Keratinocyte (primary cell): Measurements from ENCODE around the gene ARHGAP24. TPM values are rescaled to one million over a fixed set of nuclear protein-coding genes. Genes with fewer than 3 reads are reported as not detected.

Experiments used
- DNase-seq: peaks from one replicate; pipeline ENCODE4 v3.0.0-alpha.2; 2011; ENCODE audit warnings: low read depth, missing footprints, low spot score
- FAIRE-seq: peaks from 2 replicates; lab custom pipeline; 2011; peaks lifted over from hg19 to GRCh38; lab: Jason Lieb, UNC
- H2AFZ ChIP-seq: 2 replicates; pipeline ENCODE4 v1.6.0; 2012; ENCODE audit warnings: low read length, control low read depth, inconsistent platforms; ENCODE audit not compliant: control insufficient read depth
- H3K27ac ChIP-seq: 2 replicates; pipeline ENCODE4 v1.5.1; 2011; ENCODE audit warnings: low read length; ENCODE audit not compliant: control insufficient read depth, insufficient read depth
- H3K27me3 ChIP-seq: 3 replicates; pipeline ENCODE4 v1.6.0; 2011; ENCODE audit warnings: low read length; ENCODE audit not compliant: control insufficient read depth, insufficient read depth; ENCODE audit errors: extremely low read depth
- H3K36me3 ChIP-seq, 2 experiments: 2 replicates in 1 of 2; 3 replicates in 1 of 2; pipeline ENCODE4 v1.5.1; 2011; ENCODE audit warnings: low read length in 2 of 2, mild to moderate bottlenecking in 1 of 2; ENCODE audit not compliant: control insufficient read depth in 2 of 2, insufficient read depth in 2 of 2; ENCODE audit errors: extremely low read depth in 1 of 2
- H3K4me1 ChIP-seq: 3 replicates; pipeline ENCODE4 v1.5.1; 2011; ENCODE audit warnings: low read length; ENCODE audit not compliant: control insufficient read depth, insufficient read depth; ENCODE audit errors: extremely low read depth
- H3K4me2 ChIP-seq: 3 replicates; pipeline ENCODE4 v1.6.0; 2011; ENCODE audit warnings: low read depth, low read length; ENCODE audit not compliant: control insufficient read depth, insufficient read depth; ENCODE audit errors: extremely low read depth
- H3K4me3 ChIP-seq, 3 experiments: fragments of 200-600 bp in 1 of 3; sonication (generic) in 1 of 3; 2 replicates in 2 of 3; 3 replicates in 1 of 3; pipeline ENCODE4 v1.5.1; 2011 to 2016; ENCODE audit warnings: low read length in 3 of 3, mild to moderate bottlenecking in 3 of 3, control low read depth in 2 of 3, inconsistent platforms in 1 of 3, low read depth in 1 of 3, mixed read lengths in 1 of 3, mixed run types in 1 of 3, moderate library complexity in 1 of 3; ENCODE audit not compliant: control insufficient read depth in 2 of 3, insufficient read depth in 2 of 3; ENCODE audit errors: extremely low read depth in 1 of 3
- H3K79me2 ChIP-seq: 2 replicates; pipeline ENCODE4 v1.6.0; 2012; ENCODE audit warnings: low read length; ENCODE audit not compliant: control insufficient read depth, insufficient read depth
- H3K9ac ChIP-seq: 3 replicates; pipeline ENCODE4 v1.6.0; 2011; ENCODE audit warnings: low read length; ENCODE audit not compliant: control insufficient read depth, insufficient read depth; ENCODE audit errors: extremely low read depth
- H3K9me1 ChIP-seq: 3 replicates; pipeline ENCODE4 v1.6.0; 2011; ENCODE audit warnings: low read length; ENCODE audit not compliant: control insufficient read depth, insufficient read depth; ENCODE audit errors: extremely low read depth
- H3K9me3 ChIP-seq: 2 replicates; pipeline ENCODE4 v1.5.1; 2012; ENCODE audit warnings: low read depth, low read length; ENCODE audit not compliant: control insufficient read depth
- H4K20me1 ChIP-seq: 3 replicates; pipeline ENCODE4 v1.6.0; 2011; ENCODE audit warnings: low read length; ENCODE audit not compliant: control insufficient read depth, insufficient read depth; ENCODE audit errors: extremely low read depth
- CTCF ChIP-seq, 3 experiments: IDR thresholded peaks in 1 of 3; conservative IDR thresholded peaks in 1 of 3; optimal IDR thresholded peaks in 1 of 3; 2 replicates in 2 of 3; 3 replicates in 1 of 3; pipeline versions ENCODE3 to v1.5.1; 2011; ENCODE audit warnings: low read length in 3 of 3, mild to moderate bottlenecking in 3 of 3, moderate library complexity in 2 of 3, control low read depth in 1 of 3, inconsistent platforms in 1 of 3; ENCODE audit not compliant: insufficient read depth in 2 of 3; ENCODE audit errors: extremely low read depth in 1 of 3
- EZH2 ChIP-seq: IDR thresholded peaks from one replicate; pipeline ENCODE4 v1.6.1; 2012; ENCODE audit warnings: inconsistent platforms, mild to moderate bottlenecking, low read length, moderate library complexity
- dilution Hi-C: fragments of 300-500 bp; cut with MboI; formaldehyde crosslinking; loops from one replicate; pipeline ENCODE4 v1.7.0; 2020; ENCODE audit warnings: low sequenced_read_pairs; ENCODE audit not compliant: extremely low pct_ligation_motif_present
- polyA plus RNA-seq, 5 experiments: library from polyadenylated mRNA; depleted of rRNA in 3 of 5; stranded (reverse) in 3 of 5; stranded (forward) in 1 of 5; unstranded in 1 of 5; fragments of >200 nt; gene quantifications; 1 replicate in 1 of 5; 2 replicates in 3 of 5; 3 replicates in 1 of 5; pipeline versions ENCODE4 v1.2.1 to v1.2.3, GENCODE V29; 2011 to 2012; ENCODE audit warnings: missing spikeins in 2 of 5, low read depth in 1 of 5, low replicate concordance in 1 of 5

Gene ARHGAP24
- polyA plus RNA-seq, 1 donor (not counting 4 experiments of a cell fraction or from before 2014, with no cell fraction given): 0.87 TPM

- no peaks in the 10 kb centered on the region for H3K27me3 ChIP-seq
- TF ChIP-seq EZH2 (no peak), CTCF (optimal IDR thresholded peaks at IDR 0.05 in 1 of 3, IDR thresholded peaks at IDR 0.05 in 1 of 3, conservative IDR thresholded peaks at IDR 0.05 in 1 of 3; ENCODE audit: extremely low read depth in 1 of 3, insufficient read depth in 2 of 3, low read length in 3 of 3) (no peak)
- no peak overlapping the region for H3K27ac ChIP-seq
- peak overlapping the region; percentile 88 for H2AFZ ChIP-seq
- H3K79me2 ChIP-seq: no peaks in the 10 kb centered on the region
- no peaks in the 10 kb centered on the region for H4K20me1 ChIP-seq
- H3K4me2 ChIP-seq: peak overlapping the region; percentile 63
- peaks cover 4% of the 10 kb centered on the region for H3K4me1 ChIP-seq
- peak overlapping the region; percentile 56 to 67 (median 62) for H3K4me3 ChIP-seq
- no peaks in the 10 kb centered on the region for H3K9me3 ChIP-seq
- dilution Hi-C loops: no loop called here
- no peaks in the 10 kb centered on the region for H3K9me1 ChIP-seq
- H3K36me3 ChIP-seq: no peaks in the 10 kb centered on the region
- FAIRE-seq (no peak), DNase-seq (no peak)
- H3K9ac ChIP-seq: no peak overlapping the region
These were observed 594 bp upstream of the ARHGAP24 start for GRCh38 chr4:85474356-85474755.

- DNase-seq: no peak
- no peak overlapping the region for H3K27ac ChIP-seq
- H3K4me1 ChIP-seq: peaks cover 4% of the 10 kb centered on the region
- H3K9me1 ChIP-seq: no peaks in the 10 kb centered on the region
- H3K4me2 ChIP-seq: peak overlapping the region; percentile 65
- dilution Hi-C loops: no loop called here
- H3K9ac ChIP-seq: no peak overlapping the region
- no peaks in the 10 kb centered on the region for H3K36me3 ChIP-seq
- FAIRE-seq: no peak
- H3K4me3 ChIP-seq: peak overlapping the region; percentile 56 to 58 (median 58)
- no peaks in the 10 kb centered on the region for H4K20me1 ChIP-seq
- no peak for TF ChIP-seq EZH2
- no peak for TF ChIP-seq CTCF (optimal IDR thresholded peaks at IDR 0.05 in 1 of 3, IDR thresholded peaks at IDR 0.05 in 1 of 3, conservative IDR thresholded peaks at IDR 0.05 in 1 of 3; ENCODE audit: extremely low read depth in 1 of 3, insufficient read depth in 2 of 3, low read length in 3 of 3)
- no peaks in the 10 kb centered on the region for H3K27me3 ChIP-seq
- H3K79me2 ChIP-seq: no peaks in the 10 kb centered on the region
- H2AFZ ChIP-seq: peak overlapping the region; percentile 53
- no peaks in the 10 kb centered on the region for H3K9me3 ChIP-seq
These were observed 782 bp downstream of the ARHGAP24 start for GRCh38 chr4:85475631-85476233.
